Fibroblast of skin of scalp (primary cell): Measurements from ENCODE around the gene TRA2A.
"Not testable (repeated sequence)": the region's sequence is repeated elsewhere in the genome, so short reads cannot be mapped to it uniquely, and the experiment has no call there.

Source experiments
- DNase-seq: peaks from one replicate; pipeline ENCODE4 v3.0.0-alpha.2; 2013

The TRA2A gene

GRCh38 chr7:23491502-23491901 is 40.3 kb downstream of the TRA2A start:
- DNase-seq = peak; percentile 12

- peak; percentile 55 for DNase-seq
Measured at GRCh38 chr7:23490357-23491135, 41.2 kb downstream of the TRA2A start.

GRCh38 chr7:23488714-23489113 is 43.1 kb downstream of the TRA2A start:
- DNase-seq = not testable (repeated sequence)

GRCh38 chr7:23487670-23488069 is 44.1 kb downstream of the TRA2A start:
- DNase-seq = no peak

- no peak for DNase-seq
Measured at GRCh38 chr7:23486002-23486773, 45.6 kb downstream of the TRA2A start.

- DNase-seq = no peak
Measured at GRCh38 chr7:23482686-23483085, 49.1 kb downstream of the TRA2A start.

- no peak for DNase-seq
Measured at GRCh38 chr7:23477962-23478866, 53.6 kb downstream of the TRA2A start.

GRCh38 chr7:23477157-23477499 is 54.7 kb downstream of the TRA2A start:
- DNase-seq = no peak

GRCh38 chr7:23476286-23477156 is 55.3 kb downstream of the TRA2A start:
- no peak for DNase-seq

GRCh38 chr7:23475576-23475839 is 56.3 kb downstream of the TRA2A start:
- DNase-seq = no peak

GRCh38 chr7:23474829-23475575 is 56.8 kb downstream of the TRA2A start:
- DNase-seq = no peak

- DNase-seq = peak; percentile 97
Measured at GRCh38 chr7:23474094-23474828, 57.5 kb downstream of the TRA2A start.

- DNase-seq = peak; percentile 25
Measured at GRCh38 chr7:23473844-23474093, 58.0 kb downstream of the TRA2A start.

GRCh38 chr7:23472956-23473843 is 58.6 kb downstream of the TRA2A start:
- DNase-seq = no peak

- no peak for DNase-seq
Measured at GRCh38 chr7:23472556-23472955, 59.2 kb downstream of the TRA2A start.

- no peak for DNase-seq
Measured at GRCh38 chr7:23472046-23472445, 59.7 kb downstream of the TRA2A start.

- DNase-seq = peak; percentile 86
Measured at GRCh38 chr7:23471106-23471859, 60.5 kb downstream of the TRA2A start.

GRCh38 chr7:23470330-23471105 is 61.3 kb downstream of the TRA2A start, which contains the start of gene IGF2BP3:
Gene IGF2BP3 (minus strand): TSS chr7:23470491. CDS start chr7:23470110, 381 bp downstream.
- DNase-seq = peak; percentile 98

- DNase-seq = no peak
Measured at GRCh38 chr7:23469961-23470250, 61.9 kb downstream of the TRA2A start.
